ENCODE measurements around the gene SSX2IP. TPM values are rescaled to one million over a fixed set of nuclear protein-coding genes. Genes with fewer than 3 reads are reported as not detected.

Gene SSX2IP
- total RNA-seq, 1 experiment from 2014 or later: 20.8 TPM

DNA sequence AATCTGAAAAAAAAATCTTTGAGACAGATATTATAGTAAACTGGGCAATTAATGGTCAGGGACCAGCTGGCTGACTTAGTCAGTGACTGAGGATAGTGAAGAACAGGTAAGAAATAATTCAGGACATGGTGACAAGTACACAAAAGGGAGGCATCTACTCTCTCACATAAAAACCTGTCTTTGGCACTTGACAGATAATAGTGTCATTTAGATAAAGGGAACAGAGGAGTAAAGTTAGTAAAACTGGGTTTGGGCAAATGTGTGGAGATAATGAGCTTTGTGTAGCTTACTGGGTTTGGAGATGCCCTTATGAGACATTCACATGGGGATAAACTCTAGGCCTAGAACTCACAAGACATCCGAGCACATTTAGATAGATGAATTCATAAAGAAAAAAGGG, 4.0 kb downstream of the SSX2IP start:
- no peak overlapping the region for H3K4me3 Mint-ChIP-seq
- no peak for TF ChIP-seq GTF2I (CRISPR knock-in tag; conservative IDR thresholded peaks at IDR 0.05)
- no peak for TF ChIP-seq FOXK1 (CRISPR knock-in tag; IDR thresholded peaks at IDR 0.05)
- TF ChIP-seq, protein P1, sequence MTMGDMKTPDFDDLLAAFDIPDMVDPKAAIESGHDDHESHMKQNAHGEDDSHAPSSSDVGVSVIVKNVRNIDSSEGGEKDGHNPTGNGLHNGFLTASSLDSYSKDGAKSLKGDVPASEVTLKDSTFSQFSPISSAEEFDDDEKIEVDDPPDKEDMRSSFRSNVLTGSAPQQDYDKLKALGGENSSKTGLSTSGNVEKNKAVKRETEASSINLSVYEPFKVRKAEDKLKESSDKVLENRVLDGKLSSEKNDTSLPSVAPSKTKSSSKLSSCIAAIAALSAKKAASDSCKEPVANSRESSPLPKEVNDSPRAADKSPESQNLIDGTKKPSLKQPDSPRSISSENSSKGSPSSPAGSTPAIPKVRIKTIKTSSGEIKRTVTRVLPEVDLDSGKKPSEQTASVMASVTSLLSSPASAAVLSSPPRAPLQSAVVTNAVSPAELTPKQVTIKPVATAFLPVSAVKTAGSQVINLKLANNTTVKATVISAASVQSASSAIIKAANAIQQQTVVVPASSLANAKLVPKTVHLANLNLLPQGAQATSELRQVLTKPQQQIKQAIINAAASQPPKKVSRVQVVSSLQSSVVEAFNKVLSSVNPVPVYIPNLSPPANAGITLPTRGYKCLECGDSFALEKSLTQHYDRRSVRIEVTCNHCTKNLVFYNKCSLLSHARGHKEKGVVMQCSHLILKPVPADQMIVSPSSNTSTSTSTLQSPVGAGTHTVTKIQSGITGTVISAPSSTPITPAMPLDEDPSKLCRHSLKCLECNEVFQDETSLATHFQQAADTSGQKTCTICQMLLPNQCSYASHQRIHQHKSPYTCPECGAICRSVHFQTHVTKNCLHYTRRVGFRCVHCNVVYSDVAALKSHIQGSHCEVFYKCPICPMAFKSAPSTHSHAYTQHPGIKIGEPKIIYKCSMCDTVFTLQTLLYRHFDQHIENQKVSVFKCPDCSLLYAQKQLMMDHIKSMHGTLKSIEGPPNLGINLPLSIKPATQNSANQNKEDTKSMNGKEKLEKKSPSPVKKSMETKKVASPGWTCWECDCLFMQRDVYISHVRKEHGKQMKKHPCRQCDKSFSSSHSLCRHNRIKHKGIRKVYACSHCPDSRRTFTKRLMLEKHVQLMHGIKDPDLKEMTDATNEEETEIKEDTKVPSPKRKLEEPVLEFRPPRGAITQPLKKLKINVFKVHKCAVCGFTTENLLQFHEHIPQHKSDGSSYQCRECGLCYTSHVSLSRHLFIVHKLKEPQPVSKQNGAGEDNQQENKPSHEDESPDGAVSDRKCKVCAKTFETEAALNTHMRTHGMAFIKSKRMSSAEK (CRISPR knock-in tag; IDR thresholded peaks at IDR 0.05; ENCODE audit: borderline replicate concordance): no peak
- TF ChIP-seq EMX1 (CRISPR knock-in tag; IDR thresholded peaks at IDR 0.05): no peak
- TF ChIP-seq JAZF1 (CRISPR knock-in tag; IDR thresholded peaks at IDR 0.05): no peak
- TF ChIP-seq, protein P2, sequence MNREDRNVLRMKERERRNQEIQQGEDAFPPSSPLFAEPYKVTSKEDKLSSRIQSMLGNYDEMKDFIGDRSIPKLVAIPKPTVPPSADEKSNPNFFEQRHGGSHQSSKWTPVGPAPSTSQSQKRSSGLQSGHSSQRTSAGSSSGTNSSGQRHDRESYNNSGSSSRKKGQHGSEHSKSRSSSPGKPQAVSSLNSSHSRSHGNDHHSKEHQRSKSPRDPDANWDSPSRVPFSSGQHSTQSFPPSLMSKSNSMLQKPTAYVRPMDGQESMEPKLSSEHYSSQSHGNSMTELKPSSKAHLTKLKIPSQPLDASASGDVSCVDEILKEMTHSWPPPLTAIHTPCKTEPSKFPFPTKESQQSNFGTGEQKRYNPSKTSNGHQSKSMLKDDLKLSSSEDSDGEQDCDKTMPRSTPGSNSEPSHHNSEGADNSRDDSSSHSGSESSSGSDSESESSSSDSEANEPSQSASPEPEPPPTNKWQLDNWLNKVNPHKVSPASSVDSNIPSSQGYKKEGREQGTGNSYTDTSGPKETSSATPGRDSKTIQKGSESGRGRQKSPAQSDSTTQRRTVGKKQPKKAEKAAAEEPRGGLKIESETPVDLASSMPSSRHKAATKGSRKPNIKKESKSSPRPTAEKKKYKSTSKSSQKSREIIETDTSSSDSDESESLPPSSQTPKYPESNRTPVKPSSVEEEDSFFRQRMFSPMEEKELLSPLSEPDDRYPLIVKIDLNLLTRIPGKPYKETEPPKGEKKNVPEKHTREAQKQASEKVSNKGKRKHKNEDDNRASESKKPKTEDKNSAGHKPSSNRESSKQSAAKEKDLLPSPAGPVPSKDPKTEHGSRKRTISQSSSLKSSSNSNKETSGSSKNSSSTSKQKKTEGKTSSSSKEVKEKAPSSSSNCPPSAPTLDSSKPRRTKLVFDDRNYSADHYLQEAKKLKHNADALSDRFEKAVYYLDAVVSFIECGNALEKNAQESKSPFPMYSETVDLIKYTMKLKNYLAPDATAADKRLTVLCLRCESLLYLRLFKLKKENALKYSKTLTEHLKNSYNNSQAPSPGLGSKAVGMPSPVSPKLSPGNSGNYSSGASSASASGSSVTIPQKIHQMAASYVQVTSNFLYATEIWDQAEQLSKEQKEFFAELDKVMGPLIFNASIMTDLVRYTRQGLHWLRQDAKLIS (CRISPR knock-in tag; IDR thresholded peaks at IDR 0.05; ENCODE audit: borderline replicate concordance): no peak
- TF ChIP-seq, protein P3, sequence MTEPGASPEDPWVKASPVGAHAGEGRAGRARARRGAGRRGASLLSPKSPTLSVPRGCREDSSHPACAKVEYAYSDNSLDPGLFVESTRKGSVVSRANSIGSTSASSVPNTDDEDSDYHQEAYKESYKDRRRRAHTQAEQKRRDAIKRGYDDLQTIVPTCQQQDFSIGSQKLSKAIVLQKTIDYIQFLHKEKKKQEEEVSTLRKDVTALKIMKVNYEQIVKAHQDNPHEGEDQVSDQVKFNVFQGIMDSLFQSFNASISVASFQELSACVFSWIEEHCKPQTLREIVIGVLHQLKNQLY (CRISPR knock-in tag; IDR thresholded peaks at IDR 0.05): no peak
- TF ChIP-seq FOXJ3 (CRISPR knock-in tag; IDR thresholded peaks at IDR 0.05; ENCODE audit: borderline replicate concordance): no peak
- TF ChIP-seq, protein P4, sequence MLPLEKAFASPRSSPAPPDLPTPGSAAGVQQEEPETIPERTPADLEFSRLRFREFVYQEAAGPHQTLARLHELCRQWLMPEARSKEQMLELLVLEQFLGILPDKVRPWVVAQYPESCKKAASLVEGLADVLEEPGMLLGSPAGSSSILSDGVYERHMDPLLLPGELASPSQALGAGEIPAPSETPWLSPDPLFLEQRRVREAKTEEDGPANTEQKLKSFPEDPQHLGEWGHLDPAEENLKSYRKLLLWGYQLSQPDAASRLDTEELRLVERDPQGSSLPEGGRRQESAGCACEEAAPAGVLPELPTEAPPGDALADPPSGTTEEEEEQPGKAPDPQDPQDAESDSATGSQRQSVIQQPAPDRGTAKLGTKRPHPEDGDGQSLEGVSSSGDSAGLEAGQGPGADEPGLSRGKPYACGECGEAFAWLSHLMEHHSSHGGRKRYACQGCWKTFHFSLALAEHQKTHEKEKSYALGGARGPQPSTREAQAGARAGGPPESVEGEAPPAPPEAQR (CRISPR knock-in tag; IDR thresholded peaks at IDR 0.05): no peak
- CTCF ChIA-PET: interaction anchor here (8.6 kb wide), 1 partner anchor 38 kb away, joined by 50 read pairs; no protein-coding TSS in a partner anchor
- DNase-seq (ENCODE audit: low spot score) (no peak), ATAC-seq (no peak)
- POLR2A ChIA-PET: no interaction called here
- H3K36me3 Mint-ChIP-seq: no peaks in the 10 kb centered on the region
- H3K27ac Mint-ChIP-seq: no peak overlapping the region
- 0 out of 2 replicates have a peak, but pooled peaks cover 3% of the 10 kb centered on the region for H3K9me3 Mint-ChIP-seq
- peaks cover 39% of the 10 kb centered on the region for H3K4me1 Mint-ChIP-seq
- H3K27me3 Mint-ChIP-seq (ENCODE audit: low read depth): no peaks in the 10 kb centered on the region

DNA sequence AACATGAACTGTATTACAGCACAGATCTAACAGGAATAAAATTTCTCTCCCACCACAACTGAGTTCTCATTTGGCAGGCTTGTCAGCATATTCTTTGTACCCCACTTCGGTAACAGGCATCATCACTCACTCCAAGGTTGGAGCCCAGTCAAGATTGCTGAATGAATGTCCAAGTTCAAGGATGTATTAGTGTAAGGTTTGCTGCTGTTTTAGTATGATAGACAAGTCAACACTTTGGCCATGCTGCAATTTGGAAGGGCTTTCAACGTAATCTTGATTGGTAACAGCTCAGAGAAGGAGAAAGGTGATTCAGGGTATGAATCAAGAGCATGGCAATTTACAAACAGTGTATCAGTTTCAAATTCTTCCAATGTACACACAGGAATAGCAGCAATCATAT, 6.8 kb downstream of the SSX2IP start:
- POLR2A ChIA-PET: no interaction called here

More for the DNA sequence above, 6.8 kb downstream of the SSX2IP start:
- DNase-seq (ENCODE audit: low spot score) (no peak), ATAC-seq (no peak)
- Mint-ChIP-seq H3K4me3 (no peak overlapping the region), H3K36me3 (peaks cover 5% of the 10 kb centered on the region; the same call in 1 of the 2 replicates), H3K9me3 (peaks cover 3% of the 10 kb centered on the region; the same call in 1 of the 2 replicates), H3K27me3 (ENCODE audit: low read depth) (no peaks in the 10 kb centered on the region), H3K27ac (no peak overlapping the region), H3K4me1 (peaks cover 41% of the 10 kb centered on the region)
- TF ChIP-seq ZNF219 (CRISPR knock-in tag; IDR thresholded peaks at IDR 0.05; ENCODE audit: borderline replicate concordance) (no peak), ZNF121 (CRISPR knock-in tag; IDR thresholded peaks at IDR 0.05) (no peak), JAZF1 (CRISPR knock-in tag; IDR thresholded peaks at IDR 0.05) (no peak), NR1H2 (CRISPR knock-in tag; IDR thresholded peaks at IDR 0.05) (no peak), GRHL2 (CRISPR knock-in tag; IDR thresholded peaks at IDR 0.05; ENCODE audit: insufficient replicate concordance, severe bottlenecking) (no peak), IRF2 (CRISPR knock-in tag; IDR thresholded peaks at IDR 0.05; ENCODE audit: borderline replicate concordance, low read depth) (no peak), ESRRA (CRISPR knock-in tag; IDR thresholded peaks at IDR 0.05; ENCODE audit: borderline replicate concordance) (no peak), ELF4 (CRISPR knock-in tag; IDR thresholded peaks at IDR 0.05; ENCODE audit: low read depth) (no peak), SOX15 (CRISPR knock-in tag; IDR thresholded peaks at IDR 0.05) (no peak), CBFB (CRISPR knock-in tag; IDR thresholded peaks at IDR 0.05; ENCODE audit: low read depth) (no peak), CREM (CRISPR knock-in tag; IDR thresholded peaks at IDR 0.05) (no peak), TP53 (CRISPR knock-in tag; IDR thresholded peaks at IDR 0.05) (no peak), ZNF671 (CRISPR knock-in tag; IDR thresholded peaks at IDR 0.05) (no peak)
- TF ChIP-seq, protein P5, sequence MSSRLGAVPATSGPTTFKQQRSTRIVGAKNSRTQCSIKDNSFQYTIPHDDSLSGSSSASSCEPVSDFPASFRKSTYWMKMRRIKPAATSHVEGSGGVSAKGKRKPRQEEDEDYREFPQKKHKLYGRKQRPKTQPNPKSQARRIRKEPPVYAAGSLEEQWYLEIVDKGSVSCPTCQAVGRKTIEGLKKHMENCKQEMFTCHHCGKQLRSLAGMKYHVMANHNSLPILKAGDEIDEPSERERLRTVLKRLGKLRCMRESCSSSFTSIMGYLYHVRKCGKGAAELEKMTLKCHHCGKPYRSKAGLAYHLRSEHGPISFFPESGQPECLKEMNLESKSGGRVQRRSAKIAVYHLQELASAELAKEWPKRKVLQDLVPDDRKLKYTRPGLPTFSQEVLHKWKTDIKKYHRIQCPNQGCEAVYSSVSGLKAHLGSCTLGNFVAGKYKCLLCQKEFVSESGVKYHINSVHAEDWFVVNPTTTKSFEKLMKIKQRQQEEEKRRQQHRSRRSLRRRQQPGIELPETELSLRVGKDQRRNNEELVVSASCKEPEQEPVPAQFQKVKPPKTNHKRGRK (CRISPR knock-in tag; IDR thresholded peaks at IDR 0.05; ENCODE audit: borderline replicate concordance): no peak
- TF ChIP-seq, protein P6, sequence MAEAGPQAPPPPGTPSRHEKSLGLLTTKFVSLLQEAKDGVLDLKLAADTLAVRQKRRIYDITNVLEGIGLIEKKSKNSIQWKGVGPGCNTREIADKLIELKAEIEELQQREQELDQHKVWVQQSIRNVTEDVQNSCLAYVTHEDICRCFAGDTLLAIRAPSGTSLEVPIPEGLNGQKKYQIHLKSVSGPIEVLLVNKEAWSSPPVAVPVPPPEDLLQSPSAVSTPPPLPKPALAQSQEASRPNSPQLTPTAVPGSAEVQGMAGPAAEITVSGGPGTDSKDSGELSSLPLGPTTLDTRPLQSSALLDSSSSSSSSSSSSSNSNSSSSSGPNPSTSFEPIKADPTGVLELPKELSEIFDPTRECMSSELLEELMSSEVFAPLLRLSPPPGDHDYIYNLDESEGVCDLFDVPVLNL (CRISPR knock-in tag; IDR thresholded peaks at IDR 0.05; ENCODE audit: borderline replicate concordance, low read depth): no peak
- CTCF ChIA-PET: no interaction called here
